ENCODE data around the gene CDKN2A. TPM values are rescaled to one million over a fixed set of nuclear protein-coding genes. Genes with fewer than 3 reads are reported as not detected.
A peak's percentile ranks its signal among the peaks of the same experiment; 100 is the strongest.

The CDKN2A gene
- total and polyA plus RNA-seq, 8 donors, result 0.30 to 1.6 (median 0.75) TPM; not detected in 4

GRCh38 chr9:21997480-21997879 lies 3.3 kb upstream of the CDKN2A start:
- Histone ChIP-seq H3K9me3 (no peaks in the 10 kb centered on the region), H3K27me3 (peaks cover 4 to 79% of the 10 kb centered on the region in 2 donors), H3K4me1 (peaks cover 4 to 17% of the 10 kb centered on the region in 2 donors), H3K27ac (no peak overlapping the region), H3K36me3 (no peaks in the 10 kb centered on the region), H3K4me3 (no peak overlapping the region)
- TF ChIP-seq CTCF (IDR thresholded peaks at IDR 0.05), result no peak
- intact Hi-C loops (cut with DNase I), result no loop called here
- DNase-seq (no peak), ATAC-seq (no peak)

GRCh38 chr9:21996858-21997257 lies 2.7 kb upstream of the CDKN2A start:
- no peak for DNase-seq
- Histone ChIP-seq H3K4me1 (peaks cover 4 to 17% of the 10 kb centered on the region in 2 donors), H3K27me3 (peaks cover 6 to 79% of the 10 kb centered on the region in 2 donors), H3K4me3 (no peak overlapping the region), H3K27ac (no peak overlapping the region), H3K9me3 (no peaks in the 10 kb centered on the region), H3K36me3 (no peaks in the 10 kb centered on the region)
- intact Hi-C loops (cut with DNase I), result no loop called here
- ATAC-seq, result no peak
- no peak for TF ChIP-seq CTCF (IDR thresholded peaks at IDR 0.05)

- DNase-seq (no peak), ATAC-seq (no peak)
- Histone ChIP-seq H3K27ac (no peak overlapping the region), H3K36me3 (no peaks in the 10 kb centered on the region), H3K9me3 (no peaks in the 10 kb centered on the region), H3K4me1 (peaks cover 4 to 17% of the 10 kb centered on the region in 2 donors), H3K4me3 (no peak overlapping the region), H3K27me3 (peaks cover 10 to 79% of the 10 kb centered on the region in 2 donors)
- intact Hi-C loops (cut with DNase I), result no loop called here
- TF ChIP-seq CTCF (IDR thresholded peaks at IDR 0.05), result no peak
Observed at GRCh38 chr9:21996438-21996837, 2.2 kb upstream of the CDKN2A start.

GRCh38 chr9:21995666-21996398 lies 1.6 kb upstream of the CDKN2A start:
- peaks cover 4 to 17% of the 10 kb centered on the region in 2 donors for H3K4me1 ChIP-seq
- intact Hi-C loops (cut with DNase I), result no loop called here
- peak overlapping the region; percentile 90 to 97 for H3K4me3 ChIP-seq
- H3K36me3 ChIP-seq, result no peaks in the 10 kb centered on the region
- peak; percentile 78 for ATAC-seq
- H3K27me3 ChIP-seq, result peaks cover 16 to 79% of the 10 kb centered on the region in 2 donors
- H3K9me3 ChIP-seq, result no peaks in the 10 kb centered on the region
- TF ChIP-seq CTCF (IDR thresholded peaks at IDR 0.05), result no peak
- peak overlapping the region in 1 of 2 donors; percentile 94 for H3K27ac ChIP-seq
- DNase-seq, result peak; percentile 31 to 91 (median 53)

- peak overlapping the region; percentile 85 to 94 for H3K27ac ChIP-seq
Observed at GRCh38 chr9:21995006-21995665, 944 bp upstream of the CDKN2A start.

More at GRCh38 chr9:21995006-21995665, 944 bp upstream of the CDKN2A start:
- intact Hi-C loops (cut with DNase I), result no loop called here
- Histone ChIP-seq H3K27me3 (peaks cover 22 to 79% of the 10 kb centered on the region in 2 donors), H3K9me3 (no peaks in the 10 kb centered on the region), H3K4me1 (peaks cover 4 to 17% of the 10 kb centered on the region in 2 donors), H3K36me3 (no peaks in the 10 kb centered on the region), H3K4me3 (peak overlapping the region; percentile 90 to 97)
- ATAC-seq, result peak; percentile 86
- TF ChIP-seq CTCF (IDR thresholded peaks at IDR 0.05), result no peak
- DNase-seq, result peak; percentile 43 to 94 (median 69)
